ENCODE measurements around the gene IL17D.

- TF ChIP-seq CTCF (IDR thresholded peaks at IDR 0.05) (no peak), POLR2A (IDR thresholded peaks at IDR 0.05) (no peak)
Measured at GRCh38 chr13:20671789-20672188, 31.7 kb upstream of the IL17D start.

Measured in adrenal gland (tissue), 5 donors.